T follicular helper cell (primary cell): ENCODE measurements around the gene DPM3.
"Not testable (repeated sequence)": the region's sequence is repeated elsewhere in the genome, so short reads cannot be mapped to it uniquely, and the experiment has no call there.

Source experiments
- DNase-seq: peaks from one replicate; pipeline ENCODE4 v3.0.0-alpha.2; 2020; ENCODE audit warnings: low read depth
- total RNA-seq, 2 experiments: gene quantifications; one replicate each; lab custom pipeline; 2026; lab: John Stamatoyannopoulos, UW

Gene DPM3
- 4.5 to 7.9 reads per million in 2 experiments for total RNA-seq

DNA sequence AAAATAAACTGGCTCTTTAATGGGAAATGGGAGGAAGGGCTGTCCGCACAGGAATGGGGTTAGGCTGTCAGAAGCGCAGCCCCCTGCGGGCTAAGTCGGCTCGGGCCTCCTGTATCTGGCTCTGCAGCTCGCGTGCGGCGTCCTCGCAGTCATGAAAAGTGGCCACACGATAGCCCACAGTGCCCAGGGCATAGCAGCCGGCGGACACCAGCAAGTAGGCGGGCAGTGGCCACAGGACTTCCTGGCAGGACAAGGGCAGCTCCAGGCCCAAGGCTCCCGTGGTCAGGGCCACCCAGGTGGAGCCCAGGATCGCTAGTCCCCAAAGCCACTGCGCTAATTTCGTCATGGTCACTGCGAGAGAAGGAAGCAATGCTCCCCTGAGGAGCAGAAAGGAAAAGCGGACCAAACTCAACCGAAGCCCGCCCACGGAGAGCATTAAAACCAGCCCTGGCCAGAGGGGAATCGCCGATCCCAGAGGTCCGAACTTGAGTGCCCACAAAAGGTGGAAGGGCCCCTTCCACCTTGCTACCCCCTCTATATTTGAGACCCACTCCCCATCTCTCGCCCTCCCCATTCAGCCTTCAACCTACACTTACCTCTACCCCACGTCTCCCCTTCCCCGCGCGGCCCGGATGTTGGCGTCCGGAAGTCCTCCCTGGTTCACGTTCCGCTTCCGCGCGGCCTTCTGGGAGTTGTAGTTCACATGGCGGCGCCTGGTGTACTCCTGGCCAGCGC lies at the start of gene DPM3:
DPM3 (minus strand) TSS at position 637 of the 735 bp plus-strand sequence; CDS start at position 346, 291 bp downstream.
- peak; percentile 86 for DNase-seq

GRCh38 chr1:155189926-155190325 lies 49.6 kb upstream of the DPM3 start:
- not testable (repeated sequence) for DNase-seq

GRCh38 chr1:155188268-155188667 lies 47.9 kb upstream of the DPM3 start:
- no peak for DNase-seq

DNA sequence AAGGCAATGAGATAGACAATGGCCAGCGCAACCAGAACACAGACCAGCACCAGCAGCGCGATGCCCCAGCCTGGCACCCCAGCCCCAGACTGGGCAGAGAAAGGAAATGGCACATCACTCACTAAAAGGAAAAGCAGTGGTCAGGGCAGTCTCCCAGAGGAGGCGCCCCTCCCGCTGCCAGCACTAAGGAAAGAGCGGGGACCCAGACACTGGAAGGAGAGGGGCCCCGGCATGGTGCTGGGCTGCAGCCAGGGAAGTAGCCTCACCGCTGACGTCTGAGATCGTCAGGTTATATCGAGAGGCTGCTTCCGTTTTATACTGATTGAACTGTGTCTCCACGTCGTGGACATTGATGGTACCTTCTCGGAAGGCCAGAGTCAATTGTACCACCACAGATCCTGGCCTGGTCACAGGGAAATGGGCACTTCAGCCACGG lies 47.1 kb upstream of the DPM3 start:
- DNase-seq: no peak

DNA sequence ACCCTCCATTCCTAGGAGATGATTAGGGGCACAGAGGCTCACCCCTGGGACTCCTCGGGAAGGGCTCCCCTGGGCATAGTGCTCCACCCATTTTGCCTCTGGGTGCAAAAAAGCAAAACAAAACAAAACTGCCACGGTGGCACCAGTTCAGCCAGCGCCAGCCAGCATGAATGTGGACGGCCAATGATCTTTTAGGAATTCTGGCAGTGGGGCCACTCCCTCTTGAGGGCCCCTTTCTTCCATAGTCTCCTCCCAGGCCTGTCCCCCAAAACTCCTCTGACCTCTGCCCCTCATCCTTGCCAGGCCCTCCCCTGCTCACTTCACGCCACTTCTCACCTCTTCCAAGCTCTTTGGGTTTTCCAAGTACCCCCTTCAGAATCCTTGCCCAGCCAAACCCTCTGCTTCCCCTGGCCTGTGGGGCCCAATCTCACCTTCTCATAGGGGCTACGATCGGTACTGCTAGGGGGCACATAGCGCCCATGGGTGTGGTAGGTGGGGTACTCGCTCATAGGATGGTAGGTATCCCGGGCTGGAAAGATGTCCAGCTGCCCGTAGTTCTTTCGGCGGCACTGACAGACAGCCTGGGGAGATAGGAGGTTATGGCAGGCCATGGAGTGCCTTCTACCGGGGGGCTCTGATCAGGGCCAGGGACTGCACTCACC lies 46.6 kb upstream of the DPM3 start:
- no peak for DNase-seq

DNA sequence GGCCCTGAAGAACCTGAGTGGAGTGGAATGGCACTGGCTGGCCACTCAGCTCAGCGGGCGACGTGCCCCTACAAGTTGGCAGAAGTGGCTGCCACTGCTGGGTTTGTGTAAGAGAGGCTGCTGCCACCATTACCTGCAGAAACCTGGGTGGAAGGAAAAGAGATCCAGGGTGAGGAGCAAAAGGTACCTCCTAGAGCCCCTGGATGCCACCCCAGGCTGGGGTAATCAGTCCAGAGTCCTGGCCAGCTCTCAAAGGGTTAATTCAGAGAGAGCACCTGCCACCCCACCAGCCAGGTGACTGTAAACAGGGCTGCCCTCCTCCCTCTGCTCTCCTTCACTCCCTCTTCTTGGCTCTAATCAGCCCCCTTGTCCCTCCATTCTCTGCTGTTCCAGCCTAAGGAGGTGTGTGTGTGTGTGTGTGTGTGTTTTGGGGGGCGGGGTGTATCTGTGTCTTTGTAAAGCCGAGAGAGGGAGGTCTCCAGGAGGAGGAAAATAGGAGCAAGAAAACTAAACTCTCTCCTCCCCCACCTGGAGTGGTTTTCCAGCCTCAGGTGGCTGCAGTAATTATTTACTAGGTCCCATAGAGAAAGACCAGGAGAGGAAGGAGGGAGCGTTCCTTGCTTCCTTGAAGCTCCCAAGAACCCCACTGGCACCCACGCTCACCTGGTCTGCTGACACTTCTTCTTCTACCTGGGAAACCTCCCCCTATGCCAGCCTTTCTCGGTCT lies 45.9 kb upstream of the DPM3 start:
- DNase-seq: no peak

DNA sequence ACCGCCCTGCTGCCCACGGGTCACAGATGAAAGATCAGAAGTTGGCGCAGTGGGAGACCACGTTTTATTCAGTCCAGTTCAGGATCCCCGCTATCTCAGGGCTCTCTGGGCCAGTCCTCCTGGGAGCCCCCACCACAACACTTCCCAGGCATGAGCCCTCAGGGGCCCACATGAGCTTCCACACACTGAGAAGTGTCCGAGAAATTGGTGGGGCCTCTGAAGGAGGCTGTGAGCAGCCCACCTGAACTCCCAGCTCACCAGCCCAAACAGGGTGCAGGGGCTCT lies 45.4 kb upstream of the DPM3 start:
- DNase-seq: no peak

- DNase-seq: no peak
Measured at GRCh38 chr1:155184835-155185782, 44.8 kb upstream of the DPM3 start.

DNA sequence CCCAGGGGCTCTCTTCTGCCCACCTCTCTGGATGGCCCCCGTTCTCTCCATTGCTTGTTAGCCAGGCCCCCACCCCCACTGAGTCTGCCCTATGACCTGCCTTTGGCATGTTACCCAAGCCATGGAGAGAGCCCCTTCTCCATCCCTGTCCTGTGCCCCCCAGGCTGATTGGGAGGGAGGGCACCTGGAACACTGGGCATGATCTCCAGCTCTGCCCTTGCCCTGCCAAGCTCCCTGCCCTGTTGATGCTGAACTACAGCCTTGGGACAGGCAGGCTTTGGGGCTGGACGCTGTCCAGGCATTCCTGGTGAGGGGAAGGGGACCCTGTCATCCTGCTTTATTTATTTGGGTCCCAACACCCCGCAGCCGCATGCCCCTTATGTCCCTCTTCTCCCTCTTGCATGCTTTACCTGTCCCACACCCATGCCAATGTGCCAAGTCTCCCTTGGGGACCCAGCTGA lies 44.0 kb upstream of the DPM3 start:
- no peak for DNase-seq

GRCh38 chr1:155183775-155184221 lies 43.5 kb upstream of the DPM3 start:
- DNase-seq: no peak

DNA sequence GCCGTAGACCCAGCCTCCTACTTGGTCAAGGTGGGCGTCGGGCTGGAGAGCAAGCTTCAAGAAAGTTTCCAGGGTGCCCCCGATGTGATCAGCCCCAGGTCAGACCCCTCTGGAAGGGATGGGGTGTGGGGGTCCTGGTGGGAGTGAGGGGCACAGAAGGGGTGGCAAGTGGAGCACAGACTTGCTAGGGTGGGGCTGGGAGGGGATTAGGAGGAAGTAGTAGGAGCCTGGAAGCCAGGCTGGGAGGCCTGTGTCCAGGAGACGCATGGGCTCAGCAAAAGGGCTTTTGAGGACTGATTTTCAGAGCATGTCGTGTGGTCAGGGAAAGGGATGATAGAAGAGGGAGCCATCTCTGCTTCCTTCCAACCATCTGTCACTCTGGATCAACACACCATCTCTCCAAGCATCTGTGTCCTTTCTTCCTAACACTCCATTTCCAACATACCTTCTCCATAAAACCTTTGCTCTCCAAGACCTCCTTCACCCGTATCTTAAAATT lies 41.8 kb upstream of the DPM3 start:
- DNase-seq: no peak

DNA sequence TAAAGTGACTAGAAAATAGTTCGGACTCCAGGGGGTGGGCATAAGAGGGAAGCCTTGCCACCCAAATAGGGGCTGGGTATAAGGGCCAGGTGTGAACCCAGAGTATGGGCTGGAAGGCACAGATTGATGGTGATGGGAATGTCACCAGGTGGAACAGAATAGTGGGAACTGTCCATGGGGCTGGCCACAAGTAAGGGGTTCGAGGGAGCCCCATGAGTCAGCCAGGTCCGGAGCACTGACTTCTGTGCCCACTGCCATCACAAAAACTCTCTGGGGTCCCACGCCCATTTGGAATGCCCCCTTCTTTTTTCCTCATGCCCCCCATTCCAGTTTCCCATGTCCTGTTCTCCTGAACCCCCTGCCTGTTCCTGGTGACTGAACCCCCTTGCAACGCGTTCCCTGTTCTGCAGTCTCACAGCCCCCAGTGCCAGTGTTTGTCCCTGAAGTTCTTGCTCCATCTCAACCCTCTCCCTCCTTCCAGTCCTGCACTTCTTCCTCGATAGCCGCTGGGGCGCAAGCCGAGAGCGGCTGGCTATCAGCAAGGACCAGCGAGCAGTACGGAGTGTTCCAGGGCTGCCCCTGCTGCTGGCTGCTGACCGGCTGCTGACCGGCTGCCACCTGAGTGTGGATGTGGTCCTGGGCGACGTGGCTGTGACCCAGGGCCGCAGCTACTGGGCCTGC lies 41.2 kb upstream of the DPM3 start:
- no peak for DNase-seq

- no peak for DNase-seq
Measured at GRCh38 chr1:155179112-155180031, 39.0 kb upstream of the DPM3 start.

GRCh38 chr1:155178441-155179111 lies 38.2 kb upstream of the DPM3 start:
- DNase-seq: no peak

DNA sequence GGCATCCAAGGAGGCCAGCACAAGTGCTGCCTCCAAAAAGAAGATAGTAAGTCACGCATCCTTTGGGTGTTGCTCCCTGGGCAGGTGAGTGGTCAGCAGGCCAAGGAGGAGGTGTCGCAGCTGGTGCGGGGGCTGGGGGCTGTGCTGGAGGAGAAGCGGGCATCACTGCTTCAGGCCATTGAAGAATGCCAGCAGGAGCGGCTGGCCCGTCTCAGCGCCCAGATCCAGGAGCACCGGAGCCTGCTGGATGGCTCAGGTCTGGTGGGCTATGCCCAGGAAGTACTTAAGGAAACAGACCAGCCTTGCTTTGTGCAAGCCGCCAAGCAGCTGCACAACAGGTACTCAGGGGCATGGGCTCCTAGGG lies 37.6 kb upstream of the DPM3 start:
- DNase-seq: no peak

GRCh38 chr1:155177192-155177917 lies 37.0 kb upstream of the DPM3 start:
- no peak for DNase-seq

- peak; percentile 73 for DNase-seq
Measured at GRCh38 chr1:155176544-155177071, 36.3 kb upstream of the DPM3 start.

- no peak for DNase-seq
Measured at GRCh38 chr1:155175927-155176371, 35.6 kb upstream of the DPM3 start.
